KMS-11 (cell line): ENCODE measurements around the gene RTL10.

Source experiments
- H2AFZ ChIP-seq: fragments of 200-600 bp; sonication (generic); 2 replicates; pipeline ENCODE4 v1.6.1; 2016; ENCODE audit warnings: antibody characterized with exemption, mixed run types, low read depth
- H3K27ac ChIP-seq: fragments of 200-600 bp; sonication (generic); 2 replicates; pipeline ENCODE4 v1.6.1; 2016; ENCODE audit warnings: mild to moderate bottlenecking, mixed run types
- H3K27me3 ChIP-seq: fragments of 200-600 bp; sonication (generic); 2 replicates; pipeline ENCODE4 v1.6.1; 2017; ENCODE audit warnings: mild to moderate bottlenecking, low read depth, mixed run types, moderate library complexity; ENCODE audit not compliant: insufficient read depth
- H3K36me3 ChIP-seq: fragments of 200-600 bp; sonication (generic); 2 replicates; pipeline ENCODE4 v1.6.1; 2017; ENCODE audit warnings: mild to moderate bottlenecking, mixed run types; ENCODE audit not compliant: insufficient read depth
- H3K4me1 ChIP-seq: fragments of 200-600 bp; sonication (generic); 2 replicates; pipeline ENCODE4 v1.6.1; 2016; ENCODE audit warnings: mild to moderate bottlenecking, low read depth, mixed run types; ENCODE audit not compliant: poor library complexity, severe bottlenecking
- H3K4me2 ChIP-seq: fragments of 200-600 bp; sonication (generic); 2 replicates; pipeline ENCODE4 v1.7.0; 2016; ENCODE audit warnings: mild to moderate bottlenecking, mixed run types
- H3K4me3 ChIP-seq: fragments of 200-600 bp; sonication (generic); IDR thresholded peaks from 2 replicates; pipeline ENCODE4 v1.6.1; 2017; ENCODE audit warnings: low read depth, low read length, mixed read lengths; ENCODE audit not compliant: insufficient read depth
- H3K79me2 ChIP-seq: fragments of 200-600 bp; sonication (generic); 2 replicates; pipeline ENCODE4 v1.6.1; 2016; ENCODE audit warnings: low read depth, mixed run types; ENCODE audit not compliant: insufficient read depth
- H3K9ac ChIP-seq: fragments of 200-600 bp; sonication (generic); 2 replicates; pipeline ENCODE4 v1.6.1; 2016; ENCODE audit warnings: mild to moderate bottlenecking, mixed run types
- H4K20me1 ChIP-seq: fragments of 200-600 bp; sonication (generic); 2 replicates; pipeline ENCODE4 v1.6.1; 2016; ENCODE audit warnings: mild to moderate bottlenecking, mixed run types; ENCODE audit not compliant: insufficient read depth
- CTCF ChIP-seq: fragments of 200-600 bp; sonication (generic); conservative IDR thresholded peaks from 2 replicates; pipeline ENCODE4 v1.6.1; 2017; ENCODE audit warnings: low read depth, mild to moderate bottlenecking, antibody characterized with exemption, low read length, moderate library complexity, mixed read lengths

RTL10 gene

GRCh38 chr22:19854778-19855503 is at the start of gene RTL10, which contains the start of gene GNB1L:
Gene RTL10 (minus strand): TSS chr22:19854874. CDS start chr22:19852261, 2,613 bp downstream.
Gene GNB1L (minus strand): TSS chr22:19854874. CDS start chr22:19821355, 33,519 bp downstream.
- Histone ChIP-seq H3K36me3 (no peaks in the 10 kb centered on the region), H3K9ac (peak within 1 kb of the TSS; percentile 90), H3K4me2 (peak within 1 kb of the TSS; percentile 99), H3K4me3 (peak within 1 kb of the TSS; percentile 50), H2AFZ (peak within 1 kb of the TSS; percentile 61), H3K79me2 (peaks cover 50% of the 10 kb centered on the region), H4K20me1 (no peaks in the 10 kb centered on the region), H3K4me1 (peaks cover 23% of the 10 kb centered on the region), H3K27me3 (no peaks in the 10 kb centered on the region), H3K27ac (peak within 1 kb of the TSS; percentile 84)
- TF ChIP-seq CTCF, result no peak

GRCh38 chr22:19904174-19904856 is 49.6 kb upstream of the RTL10 start:
- Histone ChIP-seq H3K4me2 (no peak overlapping the region), H3K9ac (no peak overlapping the region), H2AFZ (no peak overlapping the region), H3K27me3 (no peaks in the 10 kb centered on the region), H3K36me3 (no peaks in the 10 kb centered on the region), H3K4me1 (no peaks in the 10 kb centered on the region), H3K79me2 (no peaks in the 10 kb centered on the region), H4K20me1 (no peaks in the 10 kb centered on the region), H3K4me3 (no peak overlapping the region), H3K27ac (no peak overlapping the region)
- no peak for TF ChIP-seq CTCF

GRCh38 chr22:19903513-19903912 is 48.8 kb upstream of the RTL10 start:
- Histone ChIP-seq H3K79me2 (no peaks in the 10 kb centered on the region), H3K4me3 (no peak overlapping the region), H2AFZ (no peak overlapping the region), H3K9ac (no peak overlapping the region), H3K4me1 (no peaks in the 10 kb centered on the region), H3K27me3 (no peaks in the 10 kb centered on the region), H3K36me3 (no peaks in the 10 kb centered on the region), H3K4me2 (no peak overlapping the region), H3K27ac (no peak overlapping the region), H4K20me1 (no peaks in the 10 kb centered on the region)
- no peak for TF ChIP-seq CTCF

GRCh38 chr22:19903031-19903430 is 48.4 kb upstream of the RTL10 start:
- H3K9ac ChIP-seq, result no peak overlapping the region
- TF ChIP-seq CTCF, result no peak
- no peak overlapping the region for H2AFZ ChIP-seq
- H3K27ac ChIP-seq, result no peak overlapping the region
- no peaks in the 10 kb centered on the region for H3K79me2 ChIP-seq
- H3K27me3 ChIP-seq, result no peaks in the 10 kb centered on the region
- H3K36me3 ChIP-seq, result no peaks in the 10 kb centered on the region
- H4K20me1 ChIP-seq, result no peaks in the 10 kb centered on the region
- no peaks in the 10 kb centered on the region for H3K4me1 ChIP-seq
- H3K4me3 ChIP-seq, result no peak overlapping the region
- H3K4me2 ChIP-seq, result no peak overlapping the region
